Trophoblast cell (in vitro differentiated cells and primary cell): ENCODE data around the gene PEX6.

Experiments
- DNase-seq, 2 donors: peaks; one replicate each; pipeline ENCODE4 v3.0.0-alpha.2; 2016
- H2AFZ ChIP-seq: 2 replicates; pipeline ENCODE4 v1.6.1; 2013; ENCODE audit warnings: low read length, moderate library complexity, mild to moderate bottlenecking; ENCODE audit not compliant: insufficient read depth, poor library complexity
- H2AK5ac ChIP-seq: 2 replicates; pipeline ENCODE4 v1.6.1; 2013; ENCODE audit warnings: mild to moderate bottlenecking, low read length
- H2BK120ac ChIP-seq: 2 replicates; pipeline ENCODE4 v1.6.1; 2013; ENCODE audit warnings: low read length, mild to moderate bottlenecking, moderate library complexity; ENCODE audit not compliant: insufficient read depth, poor library complexity
- H2BK12ac ChIP-seq: 2 replicates; pipeline ENCODE4 v1.6.1; 2013; ENCODE audit warnings: mild to moderate bottlenecking, low read length, moderate library complexity
- H2BK5ac ChIP-seq: 2 replicates; pipeline ENCODE4 v1.6.1; 2013; ENCODE audit warnings: low read length, low read depth, moderate library complexity, mild to moderate bottlenecking; ENCODE audit not compliant: poor library complexity
- H3K14ac ChIP-seq: 2 replicates; pipeline ENCODE4 v1.6.1; 2013; ENCODE audit warnings: mild to moderate bottlenecking, low read length
- H3K18ac ChIP-seq: 2 replicates; pipeline ENCODE4 v1.6.1; 2013; ENCODE audit warnings: mild to moderate bottlenecking, low read length
- H3K23ac ChIP-seq: 2 replicates; pipeline ENCODE4 v1.6.1; 2013; ENCODE audit warnings: low read length
- H3K27ac ChIP-seq: 2 replicates; pipeline ENCODE4 v1.5.1; 2013; ENCODE audit warnings: low read depth, mild to moderate bottlenecking, inconsistent platforms, low read length, moderate library complexity
- H3K27me3 ChIP-seq: 2 replicates; pipeline ENCODE4 v1.6.1; 2013; ENCODE audit warnings: inconsistent platforms, mild to moderate bottlenecking, low read length, moderate library complexity; ENCODE audit not compliant: insufficient read depth
- H3K36me3 ChIP-seq, 2 experiments: 1 replicate in 1 of 2; 2 replicates in 1 of 2; pipeline ENCODE4 v1.6.1; 2013; ENCODE audit warnings: low read length in 2 of 2, mild to moderate bottlenecking in 2 of 2, moderate library complexity in 1 of 2; ENCODE audit not compliant: insufficient read depth in 2 of 2, control insufficient read depth in 1 of 2
- H3K4ac ChIP-seq: 2 replicates; pipeline ENCODE4 v1.6.1; 2013; ENCODE audit warnings: low read depth, mild to moderate bottlenecking, low read length, moderate library complexity
- H3K4me1 ChIP-seq, 2 experiments: 1 replicate in 1 of 2; 2 replicates in 1 of 2; pipeline ENCODE4 v1.6.1; 2013; ENCODE audit warnings: low read length in 2 of 2, mild to moderate bottlenecking in 2 of 2, moderate library complexity in 1 of 2; ENCODE audit not compliant: insufficient read depth in 2 of 2, control insufficient read depth in 1 of 2
- H3K4me2 ChIP-seq: 2 replicates; pipeline ENCODE4 v1.6.1; 2013; ENCODE audit warnings: inconsistent platforms, mild to moderate bottlenecking, low read length, moderate library complexity
- H3K4me3 ChIP-seq: 2 replicates; pipeline ENCODE4 v1.5.1; 2013; ENCODE audit warnings: mild to moderate bottlenecking, low read depth, low read length, inconsistent platforms
- H3K79me1 ChIP-seq: one replicate; pipeline ENCODE4 v1.6.1; 2013; ENCODE audit warnings: low read length
- H3K79me2 ChIP-seq: 2 replicates; pipeline ENCODE4 v1.6.1; 2013; ENCODE audit warnings: low read length, mild to moderate bottlenecking; ENCODE audit not compliant: control insufficient read depth, insufficient read depth, poor library complexity
- H3K9ac ChIP-seq: 2 replicates; pipeline ENCODE4 v1.6.1; 2013; ENCODE audit warnings: mild to moderate bottlenecking, low read length
- H3K9me3 ChIP-seq: 2 replicates; pipeline ENCODE4 v1.6.1; 2013; ENCODE audit warnings: low read depth, mild to moderate bottlenecking, control low read depth, inconsistent platforms, low read length; ENCODE audit not compliant: insufficient read depth
- H4K12ac ChIP-seq: 2 replicates; pipeline ENCODE4 v1.6.1; 2013; ENCODE audit warnings: low read depth, mild to moderate bottlenecking, low read length, moderate library complexity
- H4K8ac ChIP-seq: 2 replicates; pipeline ENCODE4 v1.6.1; 2013; ENCODE audit warnings: low read depth, mild to moderate bottlenecking, low read length, moderate library complexity
- H4K91ac ChIP-seq: one replicate; pipeline ENCODE4 v1.6.1; 2013; ENCODE audit warnings: low read depth, mild to moderate bottlenecking, low read length, moderate library complexity
- WGBS: extraction: QIAGEN DNeasy Blood & Tissue Kit; methylation state at CpG from one replicate; pipeline ENCODE4 v1.1.7; 2013; ENCODE audit warnings: missing lambda C conversion rate; ENCODE audit not compliant: insufficient read length, insufficient coverage; ENCODE audit errors: extremely low coverage; 5-methylcytosine and 5-hydroxymethylcytosine counted together

PEX6 gene

DNA sequence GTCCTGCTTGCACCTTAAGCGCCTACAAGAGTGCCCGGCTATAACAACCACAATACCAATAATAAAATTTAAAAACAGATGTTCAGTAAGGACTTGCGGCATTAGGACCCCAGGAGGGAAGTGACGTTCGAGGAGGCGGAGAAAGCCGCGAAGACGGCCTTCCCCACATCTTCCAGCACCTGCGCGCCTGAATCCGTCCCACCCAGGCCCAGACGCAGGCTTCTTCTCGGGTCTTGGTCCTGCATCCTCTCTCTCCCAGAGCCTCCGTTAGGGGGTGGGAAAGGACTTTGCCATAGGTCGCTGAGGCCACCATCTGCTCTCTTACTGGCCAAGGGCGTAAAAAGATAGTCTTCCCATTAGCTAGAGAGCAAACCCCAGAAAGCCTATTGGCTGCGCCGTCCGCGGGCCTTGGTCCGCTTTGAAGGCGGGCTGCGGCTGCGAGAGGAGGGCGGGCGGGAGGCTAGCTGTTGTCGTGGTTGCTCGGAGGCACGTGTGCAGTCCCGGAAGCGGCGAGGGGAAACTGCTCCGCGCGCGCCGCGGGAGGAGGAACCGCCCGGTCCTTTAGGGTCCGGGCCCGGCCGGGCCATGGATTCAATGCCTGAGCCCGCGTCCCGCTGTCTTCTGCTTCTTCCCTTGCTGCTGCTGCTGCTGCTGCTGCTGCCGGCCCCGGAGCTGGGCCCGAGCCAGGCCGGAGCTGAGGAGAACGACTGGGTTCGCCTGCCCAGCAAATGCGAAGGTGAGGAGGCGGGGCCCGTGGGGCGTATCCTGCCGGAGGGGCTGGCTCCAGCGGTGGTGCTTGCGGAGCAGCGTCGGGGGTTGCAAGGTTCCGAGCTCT, 49.8 kb downstream of the PEX6 start, which contains the start of gene CNPY3:
CNPY3 (plus strand) TSS at position 495 of the 835 bp plus-strand sequence; CDS start at position 586, 91 bp downstream.
- peak within 1 kb of the TSS; percentile 87 for H3K27ac ChIP-seq
- H3K9ac ChIP-seq = peak within 1 kb of the TSS; percentile 84
- H3K79me1 ChIP-seq = peaks cover 23% of the 10 kb centered on the region
- H4K8ac ChIP-seq = peak within 1 kb of the TSS; percentile 86
- peak within 1 kb of the TSS; percentile 18 for H2AK5ac ChIP-seq
- peaks cover 4% of the 10 kb centered on the region for H3K79me2 ChIP-seq
- peak within 1 kb of the TSS; percentile 37 for H2BK120ac ChIP-seq
- H3K4ac ChIP-seq = peak within 1 kb of the TSS; percentile 50
- H2BK12ac ChIP-seq = peak within 1 kb of the TSS; percentile 69
- H3K4me1 ChIP-seq = peaks cover 11 to 19% of the 10 kb centered on the region in 2 experiments
- H3K4me3 ChIP-seq = peak within 1 kb of the TSS; percentile 80
- H3K23ac ChIP-seq = no peak within 1 kb of the TSS
- peak within 1 kb of the TSS; percentile 58 for H4K12ac ChIP-seq
- peak within 1 kb of the TSS; percentile 69 for H3K14ac ChIP-seq
- H3K4me2 ChIP-seq = peak within 1 kb of the TSS; percentile 85
- peak; percentile 91 for DNase-seq
- peaks cover 2% of the 10 kb centered on the region for H3K9me3 ChIP-seq
- no CpG with 5 or more reads among the region's 63 CpGs for WGBS
- no peaks in the 10 kb centered on the region for H3K27me3 ChIP-seq
- peak within 1 kb of the TSS; percentile 80 for H2BK5ac ChIP-seq
- peak within 1 kb of the TSS; percentile 60 for H3K18ac ChIP-seq
- H3K36me3 ChIP-seq = peaks cover 1 to 5% of the 10 kb centered on the region in 2 experiments
- H4K91ac ChIP-seq = peak within 1 kb of the TSS; percentile 71
- peak within 1 kb of the TSS; percentile 68 for H2AFZ ChIP-seq

DNA sequence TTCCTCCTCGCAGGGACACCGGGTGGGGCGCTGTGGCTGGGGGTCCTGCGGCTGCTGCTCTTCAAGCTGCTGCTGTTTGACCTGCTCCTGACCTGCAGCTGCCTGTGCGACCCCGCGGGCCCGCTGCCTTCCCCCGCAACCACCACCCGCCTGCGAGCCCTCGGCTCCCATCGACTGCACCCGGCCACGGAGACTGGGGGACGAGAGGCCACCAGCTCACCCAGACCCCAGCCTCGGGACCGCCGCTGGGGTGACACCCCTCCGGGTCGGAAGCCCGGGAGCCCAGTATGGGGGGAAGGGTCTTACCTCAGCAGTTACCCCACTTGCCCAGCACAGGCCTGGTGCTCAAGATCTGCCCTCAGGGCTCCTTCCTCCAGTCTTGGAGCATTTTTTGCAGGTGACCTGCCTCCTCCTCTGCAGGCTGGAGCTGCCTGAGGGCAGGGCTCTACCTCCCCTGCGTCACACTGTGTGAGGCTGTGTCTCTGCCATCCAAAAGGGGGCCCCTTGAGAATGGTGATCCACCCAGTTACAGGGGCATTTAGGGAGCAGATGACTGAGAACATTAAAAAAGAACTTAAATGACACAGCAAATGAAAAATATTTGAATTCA, 53.6 kb downstream of the PEX6 start:
- peak; percentile 89 to 92 for DNase-seq
- peak overlapping the region; percentile 61 for H3K18ac ChIP-seq
- H2BK120ac ChIP-seq = no peak overlapping the region
- no peaks in the 10 kb centered on the region for H3K27me3 ChIP-seq
- no peak overlapping the region for H3K4ac ChIP-seq
- no peak overlapping the region for H3K4me2 ChIP-seq
- H3K36me3 ChIP-seq = no peaks in the 10 kb centered on the region
- H3K4me1 ChIP-seq = peaks cover 17 to 19% of the 10 kb centered on the region in 2 experiments
- no peak overlapping the region for H2AFZ ChIP-seq
- peaks cover 23% of the 10 kb centered on the region for H3K79me1 ChIP-seq
- no CpG with 5 or more reads among the region's 23 CpGs for WGBS
- H3K9ac ChIP-seq = no peak overlapping the region
- H3K79me2 ChIP-seq = peaks cover 4% of the 10 kb centered on the region
- H3K14ac ChIP-seq = peak overlapping the region; percentile 45
- peak overlapping the region; percentile 66 for H4K8ac ChIP-seq
- no peak overlapping the region for H3K27ac ChIP-seq
- peaks cover 2% of the 10 kb centered on the region for H3K9me3 ChIP-seq
- peak overlapping the region; percentile 13 for H2BK5ac ChIP-seq
- H4K91ac ChIP-seq = no peak overlapping the region
- peak overlapping the region; percentile 84 for H2BK12ac ChIP-seq
- H3K23ac ChIP-seq = no peak overlapping the region
- no peak overlapping the region for H2AK5ac ChIP-seq
- H4K12ac ChIP-seq = peak overlapping the region; percentile 46
- H3K4me3 ChIP-seq = no peak overlapping the region

DNA sequence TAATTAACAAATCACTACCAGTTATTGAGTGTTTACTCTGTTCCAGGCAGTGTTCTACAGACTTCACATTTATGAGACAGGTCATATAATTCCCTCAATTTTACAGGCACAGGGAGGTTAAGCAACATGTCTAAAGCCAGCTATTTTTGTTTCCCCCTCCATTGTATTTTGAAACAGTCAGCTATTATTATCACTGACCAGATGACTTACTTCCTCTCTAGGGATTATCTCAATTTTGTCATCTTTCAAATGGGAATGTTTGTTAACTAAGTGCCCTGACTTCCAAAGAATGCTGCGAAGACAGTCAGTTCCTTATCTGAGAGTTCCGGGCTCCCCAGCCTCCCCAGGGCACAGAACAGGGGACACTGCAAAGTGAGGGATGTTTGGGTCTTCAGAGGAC, 55.3 kb downstream of the PEX6 start:
- Histone ChIP-seq H2AK5ac (no peak overlapping the region), H4K8ac (no peak overlapping the region), H3K27me3 (no peaks in the 10 kb centered on the region), H3K27ac (no peak overlapping the region), H3K18ac (no peak overlapping the region), H3K4me1 (peaks cover 17% of the 10 kb centered on the region in 2 experiments), H3K4ac (no peak overlapping the region), H3K9ac (no peak overlapping the region), H3K4me3 (no peak overlapping the region), H3K4me2 (no peak overlapping the region), H2BK5ac (no peak overlapping the region), H2BK12ac (no peak overlapping the region), H4K91ac (no peak overlapping the region), H2BK120ac (no peak overlapping the region), H4K12ac (no peak overlapping the region), H2AFZ (no peak overlapping the region), H3K79me1 (peaks cover 8% of the 10 kb centered on the region), H3K79me2 (peaks cover 2% of the 10 kb centered on the region), H3K23ac (no peak overlapping the region), H3K36me3 (no peaks in the 10 kb centered on the region), H3K9me3 (peaks cover 2% of the 10 kb centered on the region), H3K14ac (no peak overlapping the region)
- no CpG with 5 or more reads among the region's 2 CpGs for WGBS
- peak in 1 of 2 donors; percentile 65 for DNase-seq

DNA sequence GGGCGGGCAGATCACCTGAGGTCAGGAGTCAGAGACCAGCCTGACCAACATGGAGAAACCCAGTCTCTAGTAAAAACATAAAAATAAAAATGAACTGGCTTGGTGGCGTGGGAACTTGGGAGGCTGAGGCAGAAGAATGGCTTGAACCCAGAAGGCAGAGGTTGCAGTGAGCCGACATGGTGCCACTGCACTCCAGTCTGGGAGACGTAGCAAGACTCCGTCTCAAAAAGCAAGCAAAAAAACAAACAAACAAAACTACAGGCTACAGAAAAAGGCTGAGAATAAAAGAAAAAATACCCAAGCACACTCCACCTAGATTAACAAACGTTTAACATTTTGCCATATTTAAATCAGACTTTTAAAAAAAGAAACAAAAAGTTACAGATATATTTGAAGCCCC, 57.2 kb downstream of the PEX6 start:
- no peak overlapping the region for H3K23ac ChIP-seq
- peaks cover 2% of the 10 kb centered on the region for H3K9me3 ChIP-seq
- no peak overlapping the region for H4K12ac ChIP-seq
- no CpG with 5 or more reads among the region's 6 CpGs for WGBS
- H3K36me3 ChIP-seq = no peaks in the 10 kb centered on the region
- H2AFZ ChIP-seq = no peak overlapping the region
- H3K4me1 ChIP-seq = peaks cover 13 to 17% of the 10 kb centered on the region in 2 experiments
- H3K18ac ChIP-seq = no peak overlapping the region
- no peak overlapping the region for H3K4ac ChIP-seq
- no peak overlapping the region for H2BK12ac ChIP-seq
- no peak overlapping the region for H3K9ac ChIP-seq
- H3K27me3 ChIP-seq = no peaks in the 10 kb centered on the region
- peaks cover 2% of the 10 kb centered on the region for H3K79me2 ChIP-seq
- H4K8ac ChIP-seq = no peak overlapping the region
- no peak overlapping the region for H2AK5ac ChIP-seq
- H4K91ac ChIP-seq = no peak overlapping the region
- no peak for DNase-seq
- no peak overlapping the region for H2BK120ac ChIP-seq
- H3K79me1 ChIP-seq = peaks cover 6% of the 10 kb centered on the region
- H3K4me2 ChIP-seq = no peak overlapping the region
- H3K14ac ChIP-seq = no peak overlapping the region
- no peak overlapping the region for H3K4me3 ChIP-seq
- H2BK5ac ChIP-seq = no peak overlapping the region
- no peak overlapping the region for H3K27ac ChIP-seq
